Testis (tissue), 3 donors: ENCODE data around the gene LGALS4. TPM values are rescaled to one million over a fixed set of nuclear protein-coding genes. Genes with fewer than 3 reads are reported as not detected.

Experiments used
- DNase-seq: peaks from one replicate; pipeline ENCODE4 v3.0.0-alpha.2; 2019
- H3K27ac ChIP-seq, 2 donors: fragments of 200-600 bp; sonication (generic); one replicate each; pipeline ENCODE4 v1.5.1; 2019
- H3K27me3 ChIP-seq: fragments of 200-600 bp; sonication (generic); one replicate; pipeline ENCODE4 v1.5.1; 2019
- H3K36me3 ChIP-seq: fragments of 200-600 bp; sonication (generic); one replicate; pipeline ENCODE4 v1.5.1; 2017; ENCODE audit warnings: low read depth; ENCODE audit errors: missing control alignments
- H3K4me1 ChIP-seq: fragments of 200-600 bp; sonication (generic); one replicate; pipeline ENCODE4 v1.5.1; 2019
- H3K4me3 ChIP-seq, 2 donors: fragments of 200-600 bp; sonication (generic); one replicate each; pipeline ENCODE4 v1.5.1; 2017 to 2019
- H3K9me3 ChIP-seq: fragments of 200-600 bp; sonication (generic); one replicate; pipeline ENCODE4 v1.5.1; 2017
- POLR2A ChIP-seq: fragments of 450-650 bp; IDR thresholded peaks from one replicate; pipeline ENCODE4 v1.6.1; 2017; ENCODE audit warnings: antibody characterized with exemption, mild to moderate bottlenecking, moderate library complexity
- WGBS, 2 donors: methylation state at CpG; one replicate each; pipeline ENCODE4 v1.1.5; 2018; 5-methylcytosine and 5-hydroxymethylcytosine counted together
- intact Hi-C: fragments of 100-400 bp; cut with DNase I; formaldehyde crosslinking; loops from one replicate; pipeline ENCODE4 v1.15.1; 2023; ENCODE audit warnings: low total_unique reads
- polyA plus RNA-seq: library from polyadenylated mRNA; stranded (reverse); fragments of 350-450 nt; fragmentation: Illumina TruSeq; extraction: RNeasy Lipid Tissue Mini Kit (QIAGEN cat#74804); gene quantifications from one replicate; pipeline ENCODE4 v1.2.3, GENCODE V29; 2014; ENCODE audit warnings: low read depth, low replicate concordance; ENCODE audit not compliant: insufficient read depth
- total RNA-seq, 2 donors: library from RNA; depleted of rRNA; stranded (reverse); fragments of >200 nt; gene quantifications; one replicate each; pipeline ENCODE4 v1.2.3, GENCODE V29; 2016
- TF ChIP-seq, protein P1 (sequence below), 3 experiments: fragments of 450-650 bp in 2 of 3; fragments of 200-600 bp in 1 of 3; sonication (generic) in 1 of 3; IDR thresholded peaks; one replicate each; pipeline ENCODE4 v1.5.1; 2016 to 2019; ENCODE audit warnings: antibody characterized with exemption in 3 of 3, mild to moderate bottlenecking in 2 of 3, moderate library complexity in 1 of 3

Gene LGALS4
- total and polyA plus RNA-seq, 3 donors from 2014 or later, result 1.6 to 1.9 (median 1.6) TPM

DNA sequence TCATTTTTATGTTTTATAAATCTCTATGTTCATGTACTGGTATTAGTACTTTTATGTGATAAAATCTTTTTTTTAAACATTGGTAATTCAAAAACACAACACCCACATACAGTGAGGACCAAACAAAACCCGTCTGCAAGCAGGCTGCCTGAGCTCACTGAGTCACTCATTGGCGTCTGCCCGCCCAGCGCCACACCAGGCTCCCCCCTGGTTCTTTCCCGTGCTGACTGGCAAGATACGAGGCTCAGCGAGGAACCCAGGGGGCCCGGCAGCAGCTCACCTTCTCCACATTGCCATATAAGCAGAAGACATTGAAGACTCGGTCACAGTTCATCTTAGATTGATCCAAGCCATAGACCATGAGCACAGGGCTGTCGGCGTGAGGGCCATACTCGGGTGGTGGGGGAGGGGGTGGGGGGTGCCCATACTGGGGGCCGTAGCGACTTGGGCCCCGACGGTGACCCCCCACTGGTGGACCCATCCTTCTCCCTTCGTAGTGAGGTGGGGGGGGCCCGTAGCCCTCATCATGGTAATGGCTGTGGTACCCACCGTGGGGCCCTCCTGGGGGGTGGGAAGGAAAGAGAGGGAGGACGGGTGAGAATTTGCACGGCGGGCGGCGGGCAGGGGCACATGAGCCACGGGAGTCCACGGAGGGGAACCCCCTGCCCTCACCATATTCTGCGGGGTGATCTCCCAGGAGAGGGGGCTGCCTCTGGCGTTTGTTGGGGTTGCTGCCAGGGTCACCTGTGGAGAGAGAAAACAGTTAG, 27.3 kb upstream of the LGALS4 start:
- WGBS, 2 donors, result 80 to 83% methylated on average over 20 to 28 of the region's 28 CpGs
- H3K4me3 ChIP-seq, result no peak overlapping the region
- H3K27me3 ChIP-seq, result no peaks in the 10 kb centered on the region
- H3K36me3 ChIP-seq, result peaks cover 3% of the 10 kb centered on the region
- H3K27ac ChIP-seq, result peak overlapping the region in 1 of 2 donors; percentile 14
- TF ChIP-seq POLR2A, result no peak
- TF ChIP-seq, protein P1, sequence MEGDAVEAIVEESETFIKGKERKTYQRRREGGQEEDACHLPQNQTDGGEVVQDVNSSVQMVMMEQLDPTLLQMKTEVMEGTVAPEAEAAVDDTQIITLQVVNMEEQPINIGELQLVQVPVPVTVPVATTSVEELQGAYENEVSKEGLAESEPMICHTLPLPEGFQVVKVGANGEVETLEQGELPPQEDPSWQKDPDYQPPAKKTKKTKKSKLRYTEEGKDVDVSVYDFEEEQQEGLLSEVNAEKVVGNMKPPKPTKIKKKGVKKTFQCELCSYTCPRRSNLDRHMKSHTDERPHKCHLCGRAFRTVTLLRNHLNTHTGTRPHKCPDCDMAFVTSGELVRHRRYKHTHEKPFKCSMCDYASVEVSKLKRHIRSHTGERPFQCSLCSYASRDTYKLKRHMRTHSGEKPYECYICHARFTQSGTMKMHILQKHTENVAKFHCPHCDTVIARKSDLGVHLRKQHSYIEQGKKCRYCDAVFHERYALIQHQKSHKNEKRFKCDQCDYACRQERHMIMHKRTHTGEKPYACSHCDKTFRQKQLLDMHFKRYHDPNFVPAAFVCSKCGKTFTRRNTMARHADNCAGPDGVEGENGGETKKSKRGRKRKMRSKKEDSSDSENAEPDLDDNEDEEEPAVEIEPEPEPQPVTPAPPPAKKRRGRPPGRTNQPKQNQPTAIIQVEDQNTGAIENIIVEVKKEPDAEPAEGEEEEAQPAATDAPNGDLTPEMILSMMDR (IDR thresholded peaks at IDR 0.05), result no peak
- H3K9me3 ChIP-seq, result no peaks in the 10 kb centered on the region
- peaks cover 3% of the 10 kb centered on the region for H3K4me1 ChIP-seq
- intact Hi-C loops, result no loop called here
- DNase-seq, result no peak

DNA sequence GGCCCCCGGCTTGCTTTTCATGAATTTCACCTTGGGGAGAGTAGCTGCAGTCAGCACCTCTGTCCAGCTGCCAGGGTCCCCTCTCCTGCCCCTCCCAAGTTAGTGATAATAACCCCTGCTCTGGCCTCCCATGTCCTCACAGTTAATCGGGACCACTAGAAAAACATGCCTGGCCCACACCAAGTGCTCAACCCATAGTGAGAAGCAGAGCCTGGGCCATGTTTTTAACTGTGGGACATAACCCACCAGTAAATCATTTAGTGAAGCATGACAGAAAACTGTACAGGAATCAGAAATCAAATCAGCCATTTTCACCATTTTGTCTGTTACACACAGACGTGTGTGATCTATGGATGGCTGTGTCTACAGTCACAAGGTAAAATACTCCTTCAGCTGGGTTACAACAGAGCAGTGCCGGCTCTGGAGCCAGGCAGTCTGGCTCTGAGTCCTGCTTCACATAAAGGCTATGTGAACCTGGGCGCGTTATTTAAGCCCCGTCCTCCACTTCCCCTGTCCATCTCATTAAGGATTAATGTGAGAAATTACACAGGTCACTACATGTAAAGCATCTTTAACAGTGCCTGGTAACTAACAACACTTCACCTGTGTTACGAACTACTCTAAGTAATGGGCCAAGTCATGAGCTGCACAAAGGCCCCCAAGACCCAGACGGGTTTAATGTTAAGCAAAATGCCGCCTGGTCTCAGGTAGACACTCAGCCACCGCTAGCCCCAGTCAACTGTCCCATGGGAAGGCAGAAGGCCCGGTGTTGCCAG, 26.4 kb upstream of the LGALS4 start:
- H3K9me3 ChIP-seq, result no peaks in the 10 kb centered on the region
- DNase-seq, result no peak
- peaks cover 3% of the 10 kb centered on the region for H3K36me3 ChIP-seq
- H3K27ac ChIP-seq, result no peak overlapping the region
- H3K4me3 ChIP-seq, result no peak overlapping the region
- peaks cover 3% of the 10 kb centered on the region for H3K4me1 ChIP-seq
- WGBS, 2 donors, result 85% methylated on average over 12 of the region's 12 CpGs
- no peak for TF ChIP-seq POLR2A
- H3K27me3 ChIP-seq, result no peaks in the 10 kb centered on the region
- intact Hi-C loops, result no loop called here

DNA sequence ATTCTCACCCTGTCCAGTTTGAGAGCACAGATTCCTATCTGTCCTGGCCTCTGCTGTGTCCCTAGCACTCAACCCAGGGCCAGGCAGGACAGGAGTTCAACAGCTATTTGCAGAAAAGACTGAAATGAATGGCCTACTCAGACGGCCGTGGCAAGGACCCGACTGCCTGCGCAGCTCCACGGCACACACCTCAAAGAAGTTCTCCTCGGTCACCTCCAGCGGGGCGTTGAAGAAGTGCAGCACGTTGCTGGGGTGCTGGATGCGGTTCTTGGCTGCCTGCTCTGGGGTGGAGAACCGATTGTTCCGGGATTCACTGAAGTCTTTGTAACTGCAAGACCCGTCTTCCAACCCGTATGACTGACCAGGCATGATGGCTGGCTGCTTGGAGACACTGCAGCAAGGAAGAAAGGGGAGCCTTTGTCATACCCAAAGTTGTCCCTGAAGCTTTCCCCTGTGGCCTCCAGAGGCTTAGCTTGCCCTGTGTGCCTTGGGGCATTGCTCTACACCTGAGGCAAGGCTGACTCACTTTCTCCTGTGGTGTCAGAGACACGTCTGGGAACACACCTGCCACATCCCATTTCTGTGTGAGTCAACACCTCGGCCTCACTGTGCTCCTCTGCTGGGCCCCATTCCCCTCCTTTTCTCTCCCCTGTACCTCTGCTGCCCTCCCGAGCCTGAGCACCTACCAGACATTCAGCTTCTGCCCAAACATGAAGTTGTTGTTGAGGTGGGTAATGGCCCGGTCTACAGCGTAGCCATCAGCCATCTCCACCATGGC, 25.7 kb upstream of the LGALS4 start:
- intact Hi-C loops, result no loop called here
- no peak overlapping the region for H3K4me3 ChIP-seq
- H3K27me3 ChIP-seq, result no peaks in the 10 kb centered on the region
- no peak for DNase-seq
- 81 to 87% methylated on average over 5 to 19 of the region's 19 CpGs for WGBS, 2 donors
- no peaks in the 10 kb centered on the region for H3K9me3 ChIP-seq
- peaks cover 3% of the 10 kb centered on the region for H3K36me3 ChIP-seq
- TF ChIP-seq, protein P1 (IDR thresholded peaks at IDR 0.05), result no peak
- no peak for TF ChIP-seq POLR2A
- H3K4me1 ChIP-seq, result peaks cover 3% of the 10 kb centered on the region
- H3K27ac ChIP-seq, result no peak overlapping the region

DNA sequence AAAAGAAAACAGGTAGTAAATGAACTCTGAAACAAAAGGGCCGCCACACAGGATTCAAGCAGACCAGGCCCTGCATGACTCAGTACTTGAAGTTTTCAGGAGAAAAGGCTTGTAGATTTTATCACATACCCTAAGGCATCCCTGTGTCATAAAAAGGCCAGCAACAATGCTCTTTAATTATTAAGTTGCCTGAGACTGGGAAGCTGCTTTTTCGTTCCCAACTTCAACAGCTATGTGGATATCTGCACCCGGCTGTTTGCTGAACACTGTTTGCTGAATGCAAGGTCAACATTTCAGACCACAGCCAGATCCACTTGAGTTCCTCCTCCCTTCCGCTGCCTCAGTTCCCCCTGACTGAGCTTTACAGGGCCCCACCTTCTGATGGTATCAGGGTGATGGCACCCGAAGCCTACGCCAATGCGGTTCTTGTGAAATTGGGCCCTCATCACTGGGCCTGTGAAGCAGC, 24.9 kb upstream of the LGALS4 start:
- DNase-seq, result no peak
- intact Hi-C loops, result no loop called here
- peaks cover 3% of the 10 kb centered on the region for H3K4me1 ChIP-seq
- H3K4me3 ChIP-seq, result no peak overlapping the region
- no peak for TF ChIP-seq POLR2A
- TF ChIP-seq, protein P1 (IDR thresholded peaks at IDR 0.05), result no peak
- H3K27ac ChIP-seq, result no peak overlapping the region
- peaks cover 3% of the 10 kb centered on the region for H3K36me3 ChIP-seq
- no peaks in the 10 kb centered on the region for H3K9me3 ChIP-seq
- no peaks in the 10 kb centered on the region for H3K27me3 ChIP-seq
- WGBS, 2 donors, result 80 to 88% methylated on average over 7 of the region's 7 CpGs
